Stimulated activated CD4-positive, alpha-beta T cell treated with anti-CD3 and anti-CD28 coated beads, Interleukin-15, amount 100 ng/mL, for 1 hour (primary cell): ENCODE measurements around the gene BOD1.
A peak's percentile ranks its signal among the peaks of the same experiment; 100 is the strongest.

Experiments used
- DNase-seq, 2 donors: peaks; one replicate each; pipeline ENCODE4 v3.0.0-alpha.2; 2020; ENCODE audit warnings: low read depth in 1 of 2, low spot score in 1 of 2

BOD1 gene

GRCh38 chr5:173616577-173617118 is at the start of gene BOD1:
TSS of gene BOD1 (minus strand) at chr5:173616650. CDS start at chr5:173616436, 214 bp downstream.
- DNase-seq, result peak; percentile 81 to 88

DNA sequence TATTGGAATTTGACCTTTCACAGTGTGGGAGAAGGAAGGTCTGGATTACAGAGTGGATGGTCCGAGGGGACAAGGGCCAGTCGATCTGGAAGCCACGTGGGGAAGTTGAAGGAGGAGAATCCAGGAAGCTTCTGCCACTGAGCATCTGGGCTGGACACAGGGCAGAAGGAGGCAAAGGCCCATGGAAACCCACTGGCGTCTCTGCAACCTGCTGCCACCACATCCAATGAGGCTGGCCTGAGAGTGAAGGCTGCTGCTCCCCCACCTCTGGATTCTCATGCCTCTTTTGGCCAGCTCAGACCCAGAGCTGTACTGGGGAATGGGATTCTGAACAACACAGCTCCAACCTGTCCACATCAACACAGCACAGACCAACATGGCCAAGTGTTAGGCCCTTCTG is 48.9 kb upstream of the BOD1 start:
- no peak for DNase-seq

- DNase-seq, result no peak
These were observed 47.7 kb upstream of the BOD1 start for GRCh38 chr5:173664154-173664526.

- no peak for DNase-seq
These were observed 47.1 kb upstream of the BOD1 start for GRCh38 chr5:173663352-173664153.

- no peak for DNase-seq
These were observed 46.3 kb upstream of the BOD1 start for GRCh38 chr5:173662581-173663351.

GRCh38 chr5:173660481-173661280 is 44.2 kb upstream of the BOD1 start:
- no peak for DNase-seq

DNA sequence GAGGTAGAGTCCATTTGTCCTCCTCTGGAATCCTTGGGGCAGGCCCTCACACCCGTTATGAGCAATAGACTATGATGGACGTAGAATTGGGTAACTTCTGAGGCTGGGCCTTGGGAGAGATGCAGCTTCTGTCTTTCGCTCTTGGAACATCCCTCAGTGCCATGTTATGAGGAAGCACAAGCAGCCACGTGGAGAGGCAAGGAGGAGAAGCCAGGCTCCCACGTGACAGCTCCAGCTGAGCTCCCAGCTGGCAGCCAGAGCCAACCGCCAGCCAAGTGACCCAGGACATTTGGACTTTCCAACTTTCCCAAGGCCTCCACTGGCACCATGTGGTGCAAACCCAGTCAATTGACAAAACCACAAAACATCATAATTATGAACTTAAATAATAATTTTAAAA is 43.0 kb upstream of the BOD1 start:
- no peak for DNase-seq

GRCh38 chr5:173657741-173658356 is 41.4 kb upstream of the BOD1 start:
- no peak for DNase-seq

GRCh38 chr5:173655196-173655797 is 38.8 kb upstream of the BOD1 start:
- no peak for DNase-seq

DNA sequence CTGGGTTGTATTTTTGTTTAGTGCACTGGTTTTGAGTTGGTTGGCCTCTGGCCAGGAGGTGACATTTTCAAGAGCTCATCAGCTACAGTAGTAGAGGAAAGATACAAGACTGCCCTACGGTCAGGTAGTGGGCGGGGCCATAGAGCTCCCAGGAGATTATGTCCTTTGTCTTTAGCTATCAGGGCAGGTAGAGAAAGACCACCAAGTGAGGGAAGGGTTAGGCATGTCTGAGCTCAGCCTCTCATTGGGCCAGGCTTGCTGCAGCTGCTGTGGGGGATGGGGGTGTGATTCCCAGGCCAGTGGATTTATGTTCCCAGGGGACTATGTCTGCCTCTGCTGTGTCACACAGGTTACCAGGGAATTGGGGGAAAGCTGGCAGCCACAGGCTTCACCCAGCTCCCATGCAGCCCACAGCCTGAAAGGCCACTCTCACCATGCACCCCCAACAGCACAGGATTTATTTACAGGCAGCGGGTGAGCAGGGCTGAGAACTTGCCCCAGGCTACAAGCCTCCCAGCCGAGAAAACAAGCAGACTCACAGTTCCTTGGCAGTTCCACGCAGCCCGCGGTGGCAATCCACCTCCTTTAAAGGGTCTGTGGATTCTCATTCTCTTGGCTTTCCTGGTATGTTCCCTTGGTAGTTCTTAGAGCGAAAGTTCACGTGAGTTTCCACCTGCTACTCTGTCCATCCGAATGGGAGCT is 37.5 kb upstream of the BOD1 start:
- no peak for DNase-seq

DNA sequence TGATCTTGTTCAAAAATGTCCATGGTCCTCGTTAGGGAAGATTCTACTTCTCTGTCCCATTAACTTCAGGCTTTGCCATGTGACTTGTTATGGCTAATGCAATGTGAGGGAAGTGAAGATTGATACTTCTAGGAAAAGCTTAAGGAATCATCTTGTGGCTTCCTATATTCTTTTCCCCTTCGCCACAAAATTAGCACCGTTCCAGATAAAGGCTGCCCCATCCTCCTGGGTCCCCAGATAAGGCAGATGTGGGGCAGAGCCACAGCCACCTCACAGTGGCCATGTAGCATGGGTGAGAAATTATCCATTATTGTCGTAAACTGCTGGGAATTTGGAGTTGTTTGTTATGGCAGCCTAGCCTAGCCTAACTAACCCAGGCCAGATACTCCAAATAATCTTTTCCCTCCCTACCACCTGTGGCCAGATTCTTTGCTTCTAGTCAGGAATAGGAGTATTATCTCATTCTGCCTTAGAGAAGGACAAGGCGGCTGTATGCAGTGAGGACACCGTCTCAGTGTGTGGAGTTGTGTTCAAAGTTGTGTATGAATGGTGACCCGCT is 31.9 kb upstream of the BOD1 start:
- no peak for DNase-seq

DNA sequence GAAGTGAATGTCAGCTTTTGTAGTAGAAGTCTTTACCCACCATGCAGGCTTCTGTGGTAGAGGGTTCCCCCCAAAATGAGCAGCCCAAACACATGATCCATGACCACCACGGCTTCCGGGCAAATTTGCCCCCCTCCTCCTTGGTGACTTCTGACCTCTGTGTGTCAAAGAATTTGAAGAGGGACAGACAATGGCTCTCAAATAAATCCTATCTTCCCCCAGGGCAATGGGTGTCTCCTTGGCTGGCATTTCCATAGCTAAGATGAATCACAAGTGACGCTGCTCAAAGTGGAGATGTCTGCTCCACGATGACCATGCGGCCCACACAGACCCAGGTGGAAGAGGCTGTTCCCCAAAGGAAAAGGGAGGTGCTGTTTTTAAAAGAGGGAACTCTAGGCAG is 30.2 kb upstream of the BOD1 start:
- no peak for DNase-seq

DNA sequence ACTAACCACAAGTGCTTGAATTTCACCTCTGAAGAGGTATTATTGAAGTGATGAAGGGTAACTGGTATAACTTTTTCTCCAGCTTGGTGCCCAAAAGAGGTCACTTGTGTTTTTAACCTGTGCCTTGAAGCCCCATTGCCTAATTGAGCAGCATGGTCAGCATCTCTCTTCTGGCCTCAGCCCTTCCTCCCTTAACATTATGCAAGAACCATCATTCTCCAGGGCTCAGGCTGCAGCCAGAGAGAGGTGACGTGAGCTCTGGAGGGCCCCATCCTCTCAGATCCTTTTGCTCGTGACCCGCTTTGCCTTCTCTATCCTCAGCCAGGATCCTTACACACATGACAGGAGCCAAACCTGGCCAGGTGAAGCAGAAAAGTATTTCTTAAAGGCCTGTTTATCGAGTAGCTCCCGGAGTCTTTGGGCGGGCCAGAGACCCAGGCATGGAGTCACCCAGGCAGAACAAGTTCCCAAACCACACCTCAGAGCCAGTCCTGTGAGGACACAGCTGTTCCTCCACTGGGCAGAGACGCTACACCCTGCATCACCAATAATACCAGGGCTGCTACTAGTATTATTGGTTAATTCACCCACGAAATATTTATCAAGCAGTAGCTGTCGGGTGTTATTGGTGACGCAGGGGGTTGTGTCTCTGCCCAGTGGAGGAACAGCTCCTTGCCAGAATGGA is 29.6 kb upstream of the BOD1 start:
- no peak for DNase-seq

DNA sequence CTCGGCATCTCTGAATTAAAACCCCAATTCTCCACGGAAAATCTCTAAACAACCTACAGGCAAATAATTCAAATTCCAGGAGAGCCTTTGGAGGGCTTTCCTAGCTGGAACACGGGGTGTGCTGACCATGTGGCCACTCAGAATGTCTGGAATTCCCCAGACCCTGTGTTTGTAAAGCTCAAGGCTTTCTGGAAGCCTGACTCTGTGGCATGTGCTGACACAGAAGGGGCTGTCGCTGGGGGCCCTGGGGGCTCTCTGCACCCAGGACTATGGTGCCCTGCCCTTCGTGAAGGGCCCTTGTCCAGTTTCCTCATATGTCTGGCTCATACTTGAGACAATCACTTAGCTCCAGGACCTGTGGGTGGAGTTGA is 29.0 kb upstream of the BOD1 start:
- no peak for DNase-seq

- DNase-seq, result no peak
These were observed 28.4 kb upstream of the BOD1 start for GRCh38 chr5:173644673-173645436.

- DNase-seq, result no peak
These were observed 27.5 kb upstream of the BOD1 start for GRCh38 chr5:173643964-173644363.

- no peak for DNase-seq
These were observed 26.5 kb upstream of the BOD1 start for GRCh38 chr5:173642895-173643481.

GRCh38 chr5:173642191-173642816 is 25.9 kb upstream of the BOD1 start:
- DNase-seq, result no peak
